HG03354 (cell line): ENCODE data around the gene HNRNPC.
"Not testable (repeated sequence)": the region's sequence is repeated elsewhere in the genome, so short reads cannot be mapped to it uniquely, and the experiment has no call there.

Source experiments
- ATAC-seq: cut with Tn5 transposase; IDR thresholded peaks from one replicate; pipeline ENCODE4 v1.9.1; 2021; ENCODE audit warnings: mild to moderate bottlenecking; ENCODE audit not compliant: unreplicated experiment, poor library complexity, severe bottlenecking

Gene HNRNPC

GRCh38 chr14:21219120-21219519 is 50.1 kb downstream of the HNRNPC start:
- no peak for ATAC-seq

- no peak for ATAC-seq
Measured at GRCh38 chr14:21215879-21216251, 53.4 kb downstream of the HNRNPC start.

- ATAC-seq, result no peak
Measured at GRCh38 chr14:21215130-21215878, 53.9 kb downstream of the HNRNPC start.

GRCh38 chr14:21213652-21214051 is 55.6 kb downstream of the HNRNPC start:
- no peak for ATAC-seq

- not testable (repeated sequence) for ATAC-seq
Measured at GRCh38 chr14:21212824-21213223, 56.4 kb downstream of the HNRNPC start.

- ATAC-seq, result no peak
Measured at GRCh38 chr14:21211509-21211908, 57.7 kb downstream of the HNRNPC start.

- ATAC-seq, result no peak
Measured at GRCh38 chr14:21210023-21210422, 59.2 kb downstream of the HNRNPC start.

- no peak for ATAC-seq
Measured at GRCh38 chr14:21209185-21209584, 60.1 kb downstream of the HNRNPC start.

- no peak for ATAC-seq
Measured at GRCh38 chr14:21208554-21208953, 60.7 kb downstream of the HNRNPC start.

- ATAC-seq, result no peak
Measured at GRCh38 chr14:21206753-21207684, 62.2 kb downstream of the HNRNPC start.

GRCh38 chr14:21205678-21206581 is 63.3 kb downstream of the HNRNPC start:
- no peak for ATAC-seq

- ATAC-seq, result no peak
Measured at GRCh38 chr14:21205026-21205677, 64.1 kb downstream of the HNRNPC start.

- no peak for ATAC-seq
Measured at GRCh38 chr14:21204167-21205025, 64.8 kb downstream of the HNRNPC start.

- ATAC-seq, result no peak
Measured at GRCh38 chr14:21203470-21204166, 65.6 kb downstream of the HNRNPC start.

GRCh38 chr14:21202463-21203358 is 66.5 kb downstream of the HNRNPC start:
- ATAC-seq, result no peak

GRCh38 chr14:21201732-21202462 is 67.3 kb downstream of the HNRNPC start:
- ATAC-seq, result no peak
